Ascending aorta (tissue), 2 donors: ENCODE results near the gene HOXC4. TPM values are rescaled to one million over a fixed set of nuclear protein-coding genes. Genes with fewer than 3 reads are reported as not detected.
A peak's percentile ranks its signal among the peaks of the same experiment; 100 is the strongest.
"Not testable (repeated sequence)": the region's sequence is repeated elsewhere in the genome, so short reads cannot be mapped to it uniquely, and the experiment has no call there.

ENCODE experiments used
- DNase-seq, 2 donors: peaks; one replicate each; pipeline ENCODE4 v3.0.0-alpha.2; 2019; ENCODE audit warnings: low spot score in 2 of 2
- H3K27ac ChIP-seq, 2 donors: fragments of 200-600 bp; sonication (generic); one replicate each; pipeline ENCODE4 v1.5.1; 2016 to 2017; ENCODE audit warnings: mild to moderate bottlenecking in 1 of 2
- H3K27me3 ChIP-seq: fragments of 200-600 bp; sonication (generic); one replicate; pipeline ENCODE4 v1.5.1; 2017
- H3K36me3 ChIP-seq, 2 donors: fragments of 200-600 bp; sonication (generic); one replicate each; pipeline ENCODE4 v1.5.1; 2016
- H3K4me1 ChIP-seq, 2 donors: fragments of 200-600 bp; sonication (generic); one replicate each; pipeline ENCODE4 v1.5.1; 2016 to 2017; ENCODE audit warnings: mild to moderate bottlenecking in 1 of 2
- H3K4me3 ChIP-seq, 2 donors: fragments of 200-600 bp; sonication (generic); one replicate each; pipeline ENCODE4 v1.5.1; 2016 to 2017; ENCODE audit warnings: mild to moderate bottlenecking in 1 of 2
- H3K9me3 ChIP-seq, 2 donors: fragments of 200-600 bp; sonication (generic); one replicate each; pipeline ENCODE4 v1.5.1; 2016
- CTCF ChIP-seq, 3 experiments: fragments of 200-600 bp in 2 of 3; fragments of 450-650 bp in 1 of 3; sonication (generic) in 2 of 3; IDR thresholded peaks; one replicate each; pipeline ENCODE4 v1.5.1; 2016 to 2019; ENCODE audit warnings: antibody characterized with exemption in 3 of 3, mild to moderate bottlenecking in 1 of 3, moderate library complexity in 1 of 3
- intact Hi-C: fragments of 100-400 bp; cut with DNase I; formaldehyde crosslinking; loops from one replicate; pipeline ENCODE4 v1.15.1; 2023
- total RNA-seq: library from RNA; depleted of rRNA; stranded (reverse); fragments of >200 nt; gene quantifications from one replicate; pipeline ENCODE4 v1.1.0, GENCODE V29; 2016

Gene HOXC4
- total RNA-seq, 1 donor from 2014 or later = 0.32 TPM

GRCh38 chr12:54075974-54076373 is 22.3 kb downstream of the HOXC4 start:
- H3K27ac ChIP-seq = no peak overlapping the region

GRCh38 chr12:54077843-54078242 is 24.2 kb downstream of the HOXC4 start:
- H3K27ac ChIP-seq = peak overlapping the region in 1 of 2 donors; percentile 50
- intact Hi-C loops, H3K4me1 ChIP-seq, DNase-seq, H3K9me3 ChIP-seq, H3K36me3 ChIP-seq, H3K27me3 ChIP-seq: not testable (repeated sequence)
- H3K4me3 ChIP-seq = peak overlapping the region in 1 of 2 donors; percentile 40

More at GRCh38 chr12:54075974-54076373, 22.3 kb downstream of the HOXC4 start:
- Histone ChIP-seq H3K27me3 (no peaks in the 10 kb centered on the region), H3K36me3 (no peaks in the 10 kb centered on the region), H3K9me3 (no peaks in the 10 kb centered on the region), H3K4me1 (no peaks in the 10 kb centered on the region), H3K4me3 (no peak overlapping the region)
- intact Hi-C loops = no loop called here
- DNase-seq = no peak
- TF ChIP-seq CTCF (IDR thresholded peaks at IDR 0.05) = no peak

DNA sequence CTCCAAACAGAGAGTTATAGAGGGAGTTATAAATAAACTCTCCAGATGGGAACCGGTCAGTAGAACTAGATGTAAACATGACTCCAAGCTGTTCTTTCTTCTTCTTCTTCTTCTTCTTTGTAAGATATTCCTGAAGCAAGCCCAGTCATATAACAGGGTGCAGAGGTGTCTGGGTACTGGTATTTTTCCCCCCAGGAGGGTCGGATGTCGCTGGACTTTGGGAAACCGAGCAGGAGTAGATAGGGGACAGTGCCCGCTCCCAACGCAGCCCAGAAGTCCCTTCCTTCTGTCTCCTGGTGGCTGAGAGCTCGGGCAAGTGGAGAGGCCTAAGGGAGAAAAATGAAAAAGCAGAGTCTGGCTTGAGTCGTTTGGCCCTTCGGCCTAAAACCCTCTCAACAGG is 25.5 kb downstream of the HOXC4 start:
- H3K27me3 ChIP-seq, DNase-seq, H3K9me3 ChIP-seq, H3K4me1 ChIP-seq, H3K36me3 ChIP-seq, intact Hi-C loops: not testable (repeated sequence)
- peak overlapping the region; percentile 27 to 69 for H3K27ac ChIP-seq
- peak overlapping the region in 1 of 2 donors; percentile 36 for H3K4me3 ChIP-seq

- intact Hi-C loops, H3K4me1 ChIP-seq, DNase-seq, H3K9me3 ChIP-seq, H3K27me3 ChIP-seq, H3K36me3 ChIP-seq: not testable (repeated sequence)
- peak overlapping the region; percentile 27 to 61 for H3K27ac ChIP-seq
- H3K4me3 ChIP-seq = peak overlapping the region in 1 of 2 donors; percentile 28
Observed at GRCh38 chr12:54080008-54080924, 26.6 kb downstream of the HOXC4 start.

DNA sequence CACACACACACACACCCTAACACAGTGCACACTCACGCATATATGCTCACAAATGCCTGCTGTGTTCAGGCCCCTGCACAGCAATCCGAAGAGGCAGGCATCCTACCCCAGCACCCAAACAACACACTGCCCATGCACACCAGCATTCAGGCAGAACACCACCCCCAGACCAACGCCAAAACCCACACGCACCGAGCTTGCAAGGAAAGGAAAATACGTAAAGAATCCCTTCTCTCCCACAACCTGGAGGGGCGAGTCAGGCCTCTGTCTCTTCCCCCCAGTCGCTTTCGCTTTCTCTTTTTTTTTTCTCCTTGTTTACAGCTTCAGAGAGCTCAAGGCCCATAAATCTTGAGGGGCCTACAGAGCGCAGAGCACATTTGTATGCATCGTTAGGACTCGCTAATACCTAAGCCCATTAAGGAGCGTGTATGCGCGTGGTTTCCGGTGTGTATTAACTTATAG is 27.4 kb downstream of the HOXC4 start:
- DNase-seq, H3K27me3 ChIP-seq, H3K9me3 ChIP-seq, H3K4me1 ChIP-seq, intact Hi-C loops, H3K36me3 ChIP-seq: not testable (repeated sequence)
- Histone ChIP-seq H3K4me3 (peak overlapping the region in 1 of 2 donors; percentile 42), H3K27ac (peak overlapping the region in 1 of 2 donors; percentile 18)

GRCh38 chr12:54081581-54082396 is 28.2 kb downstream of the HOXC4 start:
- H3K9me3 ChIP-seq, DNase-seq, H3K4me1 ChIP-seq, H3K36me3 ChIP-seq, H3K27me3 ChIP-seq, intact Hi-C loops: not testable (repeated sequence)
- Histone ChIP-seq H3K4me3 (peak overlapping the region; percentile 23 to 54), H3K27ac (peak overlapping the region; percentile 18 to 53)

DNA sequence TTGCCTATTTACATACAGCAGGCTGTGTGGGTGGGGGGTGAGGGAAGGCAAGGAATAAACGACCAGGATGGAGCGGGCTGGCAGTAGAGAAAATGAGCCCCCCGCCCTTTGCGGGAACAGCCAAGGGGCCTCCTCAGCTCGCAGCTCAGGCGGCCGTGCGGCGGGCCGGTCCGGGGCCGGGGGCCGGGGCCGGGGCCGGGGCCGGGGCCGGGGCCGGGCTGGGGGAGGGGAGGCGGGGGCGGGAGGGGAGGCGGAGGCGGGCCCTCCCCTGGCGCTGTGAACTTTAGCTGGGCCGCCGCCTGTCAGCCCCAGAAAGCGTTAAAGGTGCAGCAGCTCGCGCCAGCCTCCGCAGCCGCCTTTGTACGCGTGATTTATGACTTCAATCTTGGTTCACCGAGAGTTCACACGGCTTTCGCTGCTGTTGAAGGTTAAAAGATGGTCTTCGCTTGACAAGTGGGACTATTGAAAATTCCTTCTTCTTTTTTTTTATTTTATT is 28.8 kb downstream of the HOXC4 start:
- Histone ChIP-seq H3K9me3 (no peaks in the 10 kb centered on the region), H3K4me3 (peak overlapping the region; percentile 23 to 54), H3K27me3 (no peaks in the 10 kb centered on the region), H3K36me3 (no peaks in the 10 kb centered on the region), H3K27ac (peak overlapping the region in 1 of 2 donors; percentile 53), H3K4me1 (no peaks in the 10 kb centered on the region)
- intact Hi-C loops = no loop called here
- no peak for DNase-seq
- TF ChIP-seq CTCF (IDR thresholded peaks at IDR 0.05) = no peak

GRCh38 chr12:54088011-54088410 is 34.4 kb downstream of the HOXC4 start:
- H3K36me3 ChIP-seq, H3K4me1 ChIP-seq, intact Hi-C loops, H3K9me3 ChIP-seq, H3K27me3 ChIP-seq, H3K4me3 ChIP-seq, DNase-seq, H3K27ac ChIP-seq: not testable (repeated sequence)

GRCh38 chr12:54089465-54089864 is 35.8 kb downstream of the HOXC4 start:
- H3K36me3 ChIP-seq, H3K27ac ChIP-seq, H3K4me1 ChIP-seq, H3K4me3 ChIP-seq, intact Hi-C loops, H3K27me3 ChIP-seq, DNase-seq, H3K9me3 ChIP-seq: not testable (repeated sequence)

DNA sequence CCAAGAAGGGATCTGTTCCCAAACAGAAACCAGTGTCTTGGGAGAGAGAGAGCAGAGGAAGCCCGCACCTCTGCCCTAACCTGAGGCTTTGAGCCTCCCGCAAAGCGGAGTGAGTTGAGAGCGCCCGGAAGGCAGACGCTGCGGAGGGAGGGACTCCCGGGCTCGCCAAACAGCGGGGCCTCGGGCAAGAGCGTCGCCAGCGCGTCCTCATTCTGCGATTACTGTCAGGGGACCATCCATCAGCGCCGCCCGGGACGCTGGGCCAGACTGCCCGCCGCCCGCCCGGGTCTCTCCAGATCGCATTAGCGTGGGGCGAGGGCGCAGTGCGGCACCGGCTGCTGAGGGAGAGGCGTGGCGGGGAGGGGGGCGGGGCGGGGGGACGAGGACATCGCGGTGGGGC is 36.7 kb downstream of the HOXC4 start:
- intact Hi-C loops, DNase-seq, H3K9me3 ChIP-seq, H3K27me3 ChIP-seq, H3K36me3 ChIP-seq, H3K4me1 ChIP-seq, H3K27ac ChIP-seq: not testable (repeated sequence)
- H3K4me3 ChIP-seq = peak overlapping the region; percentile 17 to 35

- H3K4me1 ChIP-seq, H3K36me3 ChIP-seq, H3K27me3 ChIP-seq, intact Hi-C loops, H3K4me3 ChIP-seq, DNase-seq, H3K9me3 ChIP-seq, H3K27ac ChIP-seq: not testable (repeated sequence)
Observed at GRCh38 chr12:54092943-54093342, 39.3 kb downstream of the HOXC4 start.
